ENCODE data around the gene GRAMD1A.

GRAMD1A gene

GRCh38 chr19:35031072-35031881, 31.2 kb downstream of the GRAMD1A start:
- no peak for ATAC-seq
- no peaks in the 10 kb centered on the region for H3K9me3 Mint-ChIP-seq
- peaks cover 50% of the 10 kb centered on the region for H3K27me3 Mint-ChIP-seq
- peak overlapping the region; percentile 15 for H3K4me3 Mint-ChIP-seq
- no peak overlapping the region for H3K27ac Mint-ChIP-seq
- peaks cover 7% of the 10 kb centered on the region for H3K4me1 Mint-ChIP-seq
- peaks cover 21% of the 10 kb centered on the region for H3K36me3 Mint-ChIP-seq

- peaks cover 10% of the 10 kb centered on the region for H3K36me3 Mint-ChIP-seq
- H3K27me3 Mint-ChIP-seq = peaks cover 50% of the 10 kb centered on the region
- no peak for ATAC-seq
- H3K4me1 Mint-ChIP-seq = peaks cover 11% of the 10 kb centered on the region
- no peak overlapping the region for H3K4me3 Mint-ChIP-seq
- H3K9me3 Mint-ChIP-seq = no peaks in the 10 kb centered on the region
- H3K27ac Mint-ChIP-seq = no peak overlapping the region
These were observed 32.3 kb downstream of the GRAMD1A start for GRCh38 chr19:35032356-35032865.

DNA sequence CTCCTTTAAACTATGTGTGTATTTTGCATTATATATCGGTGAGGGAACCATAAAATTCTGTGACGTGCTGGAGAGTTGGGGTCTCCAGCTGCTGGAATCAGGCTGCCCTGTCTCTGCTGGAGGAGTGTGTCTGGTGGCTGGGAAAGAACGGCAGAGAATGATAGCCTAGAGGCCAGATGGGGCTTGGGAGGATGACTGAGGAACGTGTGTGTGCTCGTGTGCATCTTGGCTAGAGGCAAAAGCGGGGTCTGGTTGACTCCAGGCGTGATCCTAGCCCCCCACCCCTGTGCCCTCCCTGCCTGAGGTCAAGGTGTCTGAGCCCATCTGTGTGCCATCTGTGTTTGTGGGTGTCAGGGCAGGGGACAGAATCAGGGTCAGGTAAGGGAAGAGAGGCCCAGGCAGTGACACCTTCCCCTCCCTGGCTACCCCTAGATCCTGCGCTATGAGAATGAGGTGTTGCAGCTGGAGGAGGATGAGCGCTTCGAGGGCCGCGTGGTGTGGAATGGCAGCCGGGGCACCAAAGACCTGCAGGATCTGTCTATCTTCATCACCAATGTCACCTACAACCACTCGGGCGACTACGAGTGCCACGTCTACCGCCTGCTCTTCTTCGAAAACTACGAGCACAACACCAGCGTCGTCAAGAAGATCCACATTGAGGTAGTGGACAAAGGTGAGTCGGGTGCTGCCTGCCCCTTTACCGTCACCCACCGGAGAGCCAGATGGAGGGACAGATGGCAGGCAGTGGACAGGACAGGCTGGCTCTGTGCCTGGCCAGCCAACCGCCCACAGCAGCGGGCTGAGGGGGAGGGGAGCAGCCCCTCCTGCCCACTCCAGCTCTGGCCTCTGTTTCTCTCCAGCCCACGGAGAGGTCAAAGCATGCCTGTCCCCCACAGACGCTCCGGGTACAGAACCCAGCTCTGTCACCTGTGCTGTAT, 33.2 kb downstream of the GRAMD1A start:
- peaks cover 2% of the 10 kb centered on the region for H3K36me3 Mint-ChIP-seq
- no peak overlapping the region for H3K27ac Mint-ChIP-seq

DNA sequence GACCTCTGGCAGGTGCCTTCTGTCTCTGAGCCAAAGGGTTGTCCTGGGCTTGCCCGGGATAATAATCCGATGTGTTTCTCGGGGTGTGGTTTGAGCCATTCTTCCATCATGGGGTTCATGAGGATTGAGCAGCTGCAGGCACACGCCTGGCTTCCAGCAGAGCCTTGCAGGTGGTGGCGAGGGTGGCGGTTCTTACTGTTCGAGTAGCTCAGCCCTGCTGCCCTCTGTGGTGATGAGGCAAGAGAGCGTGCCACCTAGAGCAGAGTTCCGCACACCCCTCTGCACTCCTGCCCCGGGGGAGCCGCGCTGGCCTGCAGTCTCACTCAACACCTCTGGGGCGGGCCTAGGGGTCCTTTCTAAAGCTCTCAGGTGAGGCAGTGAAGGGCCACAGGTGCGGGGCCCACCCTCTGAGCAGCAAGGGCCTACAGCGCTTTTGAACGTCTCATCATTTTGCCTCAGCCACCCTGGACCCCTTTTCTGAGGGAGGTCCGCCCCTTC, 33.9 kb downstream of the GRAMD1A start:
- Mint-ChIP-seq H3K27me3 (peaks cover 50% of the 10 kb centered on the region), H3K27ac (no peak overlapping the region), H3K4me3 (no peak overlapping the region), H3K4me1 (peaks cover 28% of the 10 kb centered on the region), H3K9me3 (no peaks in the 10 kb centered on the region), H3K36me3 (no peaks in the 10 kb centered on the region)
- ATAC-seq = no peak

More for the DNA sequence above, 33.2 kb downstream of the GRAMD1A start:
- ATAC-seq = no peak
- no peaks in the 10 kb centered on the region for H3K9me3 Mint-ChIP-seq
- no peak overlapping the region for H3K4me3 Mint-ChIP-seq
- H3K4me1 Mint-ChIP-seq = peaks cover 20% of the 10 kb centered on the region
- peaks cover 50% of the 10 kb centered on the region for H3K27me3 Mint-ChIP-seq

DNA sequence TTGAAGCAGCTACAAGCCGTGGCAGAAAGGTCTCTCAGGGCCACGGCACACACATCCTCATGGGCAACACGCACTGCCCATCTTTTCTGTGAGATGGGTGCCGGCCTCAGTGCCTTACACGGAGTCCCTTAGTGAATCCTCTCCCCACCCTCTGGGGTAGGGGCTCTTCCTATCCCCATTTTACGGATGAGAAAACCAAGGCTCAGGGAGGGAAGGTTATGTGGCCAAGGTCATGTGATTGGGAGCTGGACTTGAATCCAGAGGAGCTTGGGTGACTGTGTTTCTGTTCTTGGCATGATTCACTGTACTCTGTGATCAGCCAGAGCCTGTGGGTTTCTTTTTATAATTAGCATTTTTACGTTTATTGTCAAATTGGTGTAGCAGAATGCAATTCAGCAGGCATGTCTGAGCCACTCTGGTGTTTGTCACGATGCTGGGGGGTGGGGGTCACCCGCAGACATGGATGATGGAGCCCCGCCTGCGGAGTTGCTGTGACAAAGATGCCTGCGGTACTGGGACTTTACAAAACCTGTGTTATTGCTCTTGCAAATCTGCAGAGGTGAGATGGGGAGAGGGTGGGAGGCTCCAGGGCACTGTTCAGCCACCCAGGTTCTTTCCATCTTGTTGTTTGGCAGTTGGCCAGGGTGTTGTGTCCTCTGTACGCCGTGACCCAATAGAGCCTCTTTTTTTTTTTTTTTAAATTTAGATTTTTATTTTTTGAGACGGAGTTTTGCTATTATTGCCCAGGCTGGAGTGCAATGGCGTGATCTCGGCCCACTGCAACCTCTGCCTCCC, 34.7 kb downstream of the GRAMD1A start:
- Mint-ChIP-seq H3K4me1 (peaks cover 33% of the 10 kb centered on the region), H3K27ac (no peak overlapping the region), H3K9me3 (no peaks in the 10 kb centered on the region), H3K4me3 (no peak overlapping the region), H3K36me3 (no peaks in the 10 kb centered on the region), H3K27me3 (peaks cover 43% of the 10 kb centered on the region)
- no peak for ATAC-seq

- H3K27ac Mint-ChIP-seq = peak overlapping the region; percentile 46
- H3K36me3 Mint-ChIP-seq = no peaks in the 10 kb centered on the region
- peaks cover 50% of the 10 kb centered on the region for H3K27me3 Mint-ChIP-seq
- no peaks in the 10 kb centered on the region for H3K9me3 Mint-ChIP-seq
- peaks cover 49% of the 10 kb centered on the region for H3K4me1 Mint-ChIP-seq
- peak; percentile 52 for ATAC-seq
- no peak overlapping the region for H3K4me3 Mint-ChIP-seq
These were observed 37.8 kb downstream of the GRAMD1A start for GRCh38 chr19:35037716-35038622.

GRCh38 chr19:35038623-35039512, 38.7 kb downstream of the GRAMD1A start:
- H3K4me3 Mint-ChIP-seq = peak overlapping the region; percentile 22
- no peaks in the 10 kb centered on the region for H3K9me3 Mint-ChIP-seq
- peak; percentile 56 for ATAC-seq
- peaks cover 50% of the 10 kb centered on the region for H3K27me3 Mint-ChIP-seq
- H3K4me1 Mint-ChIP-seq = peaks cover 49% of the 10 kb centered on the region
- peak overlapping the region; percentile 46 for H3K27ac Mint-ChIP-seq
- H3K36me3 Mint-ChIP-seq = no peaks in the 10 kb centered on the region

GRCh38 chr19:35039881-35040825, 40.0 kb downstream of the GRAMD1A start:
- peak overlapping the region; percentile 49 for H3K27ac Mint-ChIP-seq
- peak overlapping the region; percentile 62 for H3K4me3 Mint-ChIP-seq
- ATAC-seq = peak; percentile 5
- peaks cover 57% of the 10 kb centered on the region for H3K4me1 Mint-ChIP-seq
- H3K9me3 Mint-ChIP-seq = no peaks in the 10 kb centered on the region
- no peaks in the 10 kb centered on the region for H3K36me3 Mint-ChIP-seq
- H3K27me3 Mint-ChIP-seq = peaks cover 54% of the 10 kb centered on the region

DNA sequence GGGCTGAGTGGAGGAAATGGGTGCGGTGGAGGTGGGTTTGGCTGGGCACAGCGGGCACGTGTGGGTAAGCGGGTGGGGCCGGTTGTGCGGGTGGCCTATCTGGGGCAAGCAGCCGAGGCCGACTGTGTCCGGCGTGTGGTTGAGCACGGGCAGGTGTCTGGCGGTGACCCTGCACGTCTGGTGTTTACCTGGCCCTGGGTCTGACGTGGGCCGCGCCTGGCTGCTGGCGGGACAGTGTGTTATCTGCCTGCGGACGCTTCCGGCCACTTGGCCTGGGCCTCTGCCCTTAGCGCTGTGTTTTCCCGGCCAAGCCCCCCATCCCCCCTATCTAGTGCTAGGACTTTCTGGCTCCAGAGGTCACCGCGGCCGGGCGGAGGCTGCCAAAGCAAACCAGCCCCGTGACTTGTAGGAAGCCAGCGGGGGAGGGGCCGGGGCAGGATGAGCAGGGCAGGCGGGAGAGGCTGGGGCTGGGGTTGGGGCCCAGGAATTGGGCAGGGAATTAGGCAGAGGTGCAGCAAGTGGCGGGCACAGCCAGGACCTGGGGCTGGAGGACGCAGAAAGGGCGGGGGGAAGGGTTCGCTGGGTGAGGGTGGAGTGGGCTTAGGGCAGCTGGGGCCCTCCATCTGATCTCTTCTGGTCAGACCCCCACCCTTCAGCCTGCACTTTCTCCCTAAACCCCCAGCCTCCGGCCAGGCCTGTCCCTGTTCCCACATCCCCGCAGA, 40.9 kb downstream of the GRAMD1A start:
- Mint-ChIP-seq H3K27ac (peak overlapping the region; percentile 49), H3K27me3 (peaks cover 55% of the 10 kb centered on the region), H3K4me1 (peaks cover 66% of the 10 kb centered on the region), H3K4me3 (peak overlapping the region; percentile 62), H3K9me3 (no peaks in the 10 kb centered on the region), H3K36me3 (no peaks in the 10 kb centered on the region)
- ATAC-seq = no peak

GRCh38 chr19:35041548-35042055, 41.5 kb downstream of the GRAMD1A start, which contains the start of gene HPN:
Gene HPN, plus strand, starts transcription at chr19:35041721. Its CDS starts 786 bp downstream, at chr19:35042507.
- Mint-ChIP-seq H3K27me3 (peaks cover 55% of the 10 kb centered on the region), H3K36me3 (no peaks in the 10 kb centered on the region), H3K4me3 (peak within 1 kb of the TSS; percentile 62), H3K4me1 (peaks cover 67% of the 10 kb centered on the region), H3K27ac (peak within 1 kb of the TSS; percentile 49), H3K9me3 (no peaks in the 10 kb centered on the region)
- ATAC-seq = no peak

DNA sequence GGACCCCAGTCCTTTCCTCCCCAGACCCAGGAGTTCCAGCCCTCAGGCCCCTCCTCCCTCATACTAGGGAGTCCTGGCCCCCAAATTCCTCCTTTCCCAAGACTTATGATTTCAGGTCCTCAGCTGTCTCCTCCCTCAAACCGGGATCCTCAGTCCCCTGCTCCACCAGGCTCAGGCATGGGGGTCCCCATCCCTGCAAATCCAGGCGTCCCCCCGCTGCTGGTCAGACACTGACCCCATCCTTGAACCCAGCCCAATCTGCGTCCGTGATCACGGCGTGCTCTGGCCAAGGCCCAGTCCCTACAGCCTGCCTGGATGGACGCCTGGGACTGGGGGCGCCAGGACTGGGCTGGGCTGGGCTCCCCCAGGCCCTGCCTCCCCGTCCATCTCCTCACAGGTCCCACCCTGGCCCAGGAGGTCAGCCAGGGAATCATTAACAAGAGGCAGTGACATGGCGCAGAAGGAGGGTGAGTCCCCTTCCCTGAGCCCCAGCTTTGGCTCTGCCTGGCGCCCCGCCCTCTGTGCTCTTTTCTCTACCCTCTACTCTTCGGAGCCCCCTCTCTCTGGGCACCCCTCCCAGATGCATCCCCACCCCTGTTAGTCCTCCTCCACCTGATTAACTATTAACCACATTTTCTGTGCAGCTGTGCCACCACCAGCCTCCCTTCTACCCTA, 42.1 kb downstream of the GRAMD1A start:
- Mint-ChIP-seq H3K4me1 (peaks cover 64% of the 10 kb centered on the region), H3K36me3 (no peaks in the 10 kb centered on the region), H3K4me3 (no peak overlapping the region), H3K27me3 (peaks cover 55% of the 10 kb centered on the region), H3K27ac (no peak overlapping the region), H3K9me3 (no peaks in the 10 kb centered on the region)
- no peak for ATAC-seq
